HCT116 (cell line): ENCODE results near the gene PRR9. TPM values are rescaled to one million over a fixed set of nuclear protein-coding genes. Genes with fewer than 3 reads are reported as not detected.

ENCODE experiments used
- ATAC-seq: fragments of 200-7000 bp; cut with Tn5 transposase; 2 replicates; pipeline ENCODE4 v1.9.1; 2020; ENCODE audit warnings: mild to moderate bottlenecking, moderate library complexity
- Bru-seq: library from RNA; stranded (reverse); fragments of 400-500 nt; gene quantifications from one replicate; lab custom pipeline; 2021; lab: Mats Ljungman, UMichigan
- BruChase-seq, 2 experiments: library from RNA; stranded (reverse); fragments of 400-500 nt; gene quantifications; one replicate each; lab custom pipeline; 2021; lab: Mats Ljungman, UMichigan
- BruUV-seq: library from RNA; stranded (reverse); fragments of 400-500 nt; replicated peaks from 2 replicates; lab custom pipeline; 2021; lab: Mats Ljungman, UMichigan
- CTCF ChIA-PET: fragments of 300-600 bp; sonication (Branson Sonifier 250); formaldehyde crosslinking; loops from one replicate; lab custom pipeline; 2021; ENCODE audit warnings: antibody characterized with exemption; lab: Charles Lee
- POLR2A ChIA-PET: fragments of 300-600, 350-600 bp; sonication (Branson Sonifier 250); formaldehyde crosslinking; loops from one replicate; lab custom pipeline; 2021; ENCODE audit warnings: antibody characterized with exemption; lab: Charles Lee
- RAD21 ChIA-PET, 2 experiments: fragments of 300-600 bp; sonication (Branson Sonifier 250); formaldehyde crosslinking; loops; one replicate each; lab custom pipeline; 2023; ENCODE audit warnings: low total read pairs in 2 of 2; ENCODE audit not compliant: uncharacterized antibody in 2 of 2, unreplicated experiment in 2 of 2, low non-redundant PET in 1 of 2; lab: Charles Lee
- DNase-seq: peaks from one replicate; pipeline ENCODE4 v3.0.0-alpha.2; 2010; ENCODE audit warnings: low read depth, low spot score
- H2AFZ ChIP-seq: fragments of 200-600 bp; shearing (Covaris generic), sonication (generic); 2 replicates; pipeline ENCODE4 v1.6.1; 2017; ENCODE audit warnings: low read depth, mixed run types, mixed read lengths, antibody characterized with exemption, low read length; ENCODE audit not compliant: poor library complexity, severe bottlenecking
- H3K27ac ChIP-seq: 2 replicates; pipeline ENCODE4 v1.5.1; 2012; ENCODE audit warnings: low read depth, low read length
- H3K27me3 ChIP-seq: fragments of 200-600 bp; sonication (generic); 2 replicates; pipeline ENCODE4 v1.6.1; 2016; ENCODE audit warnings: mixed run types, low read length, mixed read lengths; ENCODE audit not compliant: insufficient read depth
- H3K36me3 ChIP-seq, 2 experiments: fragments of 200-500 bp in 1 of 2; fragments of 200-600 bp in 1 of 2; sonication (Bioruptor generic) in 1 of 2; sonication (generic) in 1 of 2; 2 replicates each; pipeline versions ENCODE4 v1.5.1 to v1.6.1; 2014 to 2016; ENCODE audit warnings: low read length in 2 of 2, inconsistent platforms in 1 of 2, mixed read lengths in 1 of 2, mixed run types in 1 of 2; ENCODE audit not compliant: insufficient read depth in 2 of 2, control insufficient read depth in 1 of 2
- H3K4me1 ChIP-seq, 2 experiments: fragments of 200-600 bp in 1 of 2; sonication (generic) in 1 of 2; 2 replicates each; pipeline versions ENCODE4 v1.5.1 to v1.6.1; 2012 to 2017; ENCODE audit warnings: low read length in 2 of 2, inconsistent platforms in 1 of 2, mild to moderate bottlenecking in 1 of 2, mixed read lengths in 1 of 2, mixed run types in 1 of 2, moderate library complexity in 1 of 2; ENCODE audit not compliant: insufficient read depth in 2 of 2, control insufficient read depth in 1 of 2
- H3K4me2 ChIP-seq: fragments of 200-600 bp; sonication (generic); 2 replicates; pipeline ENCODE4 v1.6.1; 2017; ENCODE audit warnings: mixed run types, low read length, mixed read lengths
- H3K4me3 ChIP-seq, 2 experiments: fragments of 200-600 bp in 1 of 2; sonication (generic) in 1 of 2; replicated peaks in 1 of 2; 2 replicates each; pipeline ENCODE4 v1.5.1; 2011 to 2016; ENCODE audit warnings: low read length in 2 of 2, control low read depth in 1 of 2, low read depth in 1 of 2, mild to moderate bottlenecking in 1 of 2, mixed read lengths in 1 of 2, mixed run types in 1 of 2
- H3K79me2 ChIP-seq: fragments of 200-600 bp; sonication (generic); 2 replicates; pipeline ENCODE4 v1.6.1; 2017; ENCODE audit warnings: mild to moderate bottlenecking, mixed run types, low read length, moderate library complexity, mixed read lengths; ENCODE audit not compliant: insufficient read depth
- H3K9ac ChIP-seq: fragments of 200-600 bp; sonication (generic); 2 replicates; pipeline ENCODE4 v1.6.1; 2016; ENCODE audit warnings: low read length, mixed read lengths
- H3K9me2 ChIP-seq: fragments of 200-600 bp; sonication (generic), shearing (Covaris generic); 2 replicates; pipeline ENCODE4 v1.6.1; 2017; ENCODE audit warnings: mixed run types, mild to moderate bottlenecking, moderate library complexity; ENCODE audit not compliant: insufficient read depth
- H3K9me3 ChIP-seq, 2 experiments: fragments of 200-500 bp in 1 of 2; fragments of 200-600 bp in 1 of 2; sonication (Bioruptor generic) in 1 of 2; sonication (generic) in 1 of 2; 2 replicates each; pipeline ENCODE4 v1.6.1; 2014 to 2017; ENCODE audit warnings: low read length in 2 of 2, mixed read lengths in 2 of 2, inconsistent platforms in 1 of 2, low read depth in 1 of 2, mild to moderate bottlenecking in 1 of 2, mixed run types in 1 of 2, moderate library complexity in 1 of 2; ENCODE audit not compliant: control insufficient read depth in 1 of 2, insufficient read depth in 1 of 2
- H4K20me1 ChIP-seq: fragments of 200-600 bp; sonication (generic), shearing (Covaris generic); 2 replicates; pipeline ENCODE4 v1.6.1; 2017; ENCODE audit warnings: mixed run types, mild to moderate bottlenecking, moderate library complexity; ENCODE audit not compliant: insufficient read depth
- EGR1 ChIP-seq: IDR thresholded peaks from 2 replicates; pipeline ENCODE4 v1.6.1; 2012; ENCODE audit warnings: low read depth
- EZH2phosphoT487 ChIP-seq: fragments of 200-600 bp; IDR thresholded peaks from 2 replicates; pipeline ENCODE4 v1.6.1; 2018; ENCODE audit warnings: antibody characterized with exemption, borderline replicate concordance
- FOSL1 ChIP-seq: IDR thresholded peaks from 2 replicates; pipeline ENCODE4 v1.6.1; 2012; ENCODE audit warnings: low read depth
- JUND ChIP-seq: IDR thresholded peaks from 2 replicates; pipeline ENCODE4 v1.6.1; 2012
- SP1 ChIP-seq: IDR thresholded peaks from 2 replicates; pipeline ENCODE4 v1.6.1; 2012; ENCODE audit warnings: low read depth
- TCF7L2 ChIP-seq: IDR thresholded peaks from 2 replicates; pipeline ENCODE4 v1.7.0; 2011; ENCODE audit warnings: borderline replicate concordance, inconsistent platforms; ENCODE audit not compliant: insufficient read depth, insufficient read length; ENCODE audit errors: extremely low read depth
- YY1 ChIP-seq: IDR thresholded peaks from 2 replicates; pipeline ENCODE4 v1.6.1; 2011; ENCODE audit warnings: low read length, low read depth, moderate library complexity, mild to moderate bottlenecking; ENCODE audit not compliant: insufficient replicate concordance; ENCODE audit errors: extremely low read depth
- ZNF274 ChIP-seq: fragments of 200-500 bp; sonication (Bioruptor generic); IDR thresholded peaks from 2 replicates; pipeline ENCODE4 v1.6.1; 2014; ENCODE audit warnings: mild to moderate bottlenecking, low read depth, low read length, inconsistent platforms
- intact Hi-C: fragments of 100-400 bp; cut with micrococcal nuclease; formaldehyde crosslinking; loops from 2 replicates; pipeline ENCODE4 v1.10.0; 2022
- long read RNA-seq: library from polyadenylated mRNA; unstranded; transcript quantifications from one replicate; pipeline ENCODE4 v2.0.0, GENCODE V29; 2021; ENCODE audit not compliant: unreplicated experiment
- polyA plus RNA-seq: library from polyadenylated mRNA; unstranded; fragments of >200 nt; gene quantifications from 2 replicates; pipeline ENCODE4 v1.2.1, GENCODE V29; 2012; ENCODE audit warnings: missing spikeins
- total RNA-seq: library from RNA; stranded (reverse); gene quantifications from one replicate; pipeline ENCODE4 v1.2.1, GENCODE V29; 2021; ENCODE audit not compliant: unreplicated experiment
- TF ChIP-seq, protein P1 (sequence below): IDR thresholded peaks from 2 replicates; pipeline ENCODE4 v1.6.1; 2011; ENCODE audit warnings: mild to moderate bottlenecking, low read length, moderate library complexity; ENCODE audit not compliant: insufficient replicate concordance; ENCODE audit errors: extremely low read depth
- TF ChIP-seq, protein P2 (sequence below): IDR thresholded peaks from 2 replicates; pipeline ENCODE4 v1.6.1; 2012
- TF ChIP-seq, protein P3 (sequence below), 3 experiments: fragments of 200-600 bp in 1 of 3; sonication (generic) in 1 of 3; IDR thresholded peaks in 2 of 3; conservative IDR thresholded peaks in 1 of 3; 2 replicates each; pipeline ENCODE4 v1.5.1; 2012 to 2017; ENCODE audit warnings: low read depth in 2 of 3, low read length in 2 of 3, antibody characterized with exemption in 1 of 3, borderline replicate concordance in 1 of 3, control low read depth in 1 of 3, mild to moderate bottlenecking in 1 of 3, mixed read lengths in 1 of 3, mixed run types in 1 of 3, moderate library complexity in 1 of 3; ENCODE audit not compliant: insufficient read depth in 1 of 3

PRR9 gene, protein sequence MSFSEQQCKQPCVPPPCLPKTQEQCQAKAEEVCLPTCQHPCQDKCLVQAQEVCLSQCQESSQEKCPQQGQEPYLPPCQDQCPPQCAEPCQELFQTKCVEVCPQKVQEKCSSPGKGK
- total RNA-seq, result not detected
- not detected in 2 replicates for polyA plus RNA-seq
- Bru-seq, nascent RNA, result not detected
- BruChase-seq, experiment 1, labeled RNA remaining after a 6-hour chase, result not detected
- not detected for BruChase-seq, experiment 2, labeled RNA remaining after a 2-hour chase
- long read RNA-seq, result 0 reads

DNA sequence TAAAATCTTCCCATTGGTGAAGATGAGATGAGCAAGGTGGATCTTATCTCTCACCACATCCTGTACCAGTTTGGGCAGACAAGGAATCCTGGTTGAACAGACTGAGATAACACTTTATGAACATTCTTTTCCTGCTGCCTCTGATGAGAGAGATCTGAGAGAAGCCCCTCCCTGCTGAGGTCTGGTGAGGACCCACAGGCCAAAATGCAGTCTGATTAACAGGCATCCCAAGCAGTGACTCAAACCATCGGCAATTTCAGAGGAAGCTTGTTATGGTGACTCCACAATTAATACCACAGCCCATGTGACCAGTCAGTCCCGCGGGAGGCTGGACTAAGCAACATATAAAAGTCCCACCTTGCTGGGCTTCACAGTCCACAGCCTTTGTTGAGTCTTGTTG lies at the start of gene PRR9:
PRR9 (plus strand) TSS at position 373 of the 400 bp plus-strand sequence. CDS start 561 bp downstream, outside the sequence.
- Histone ChIP-seq H3K4me2 (no peak within 1 kb of the TSS), H2AFZ (no peak within 1 kb of the TSS), H3K9me2 (no peaks in the 10 kb centered on the region), H3K4me3 (no peak within 1 kb of the TSS), H3K9me3 (no peaks in the 10 kb centered on the region), H3K9ac (no peak within 1 kb of the TSS), H3K27ac (no peak within 1 kb of the TSS), H3K79me2 (no peaks in the 10 kb centered on the region), H4K20me1 (no peaks in the 10 kb centered on the region), H3K27me3 (peaks cover 42% of the 10 kb centered on the region), H3K36me3 (no peaks in the 10 kb centered on the region), H3K4me1 (no peaks in the 10 kb centered on the region)
- intact Hi-C loops, result no loop called here
- TF ChIP-seq, protein P1, sequence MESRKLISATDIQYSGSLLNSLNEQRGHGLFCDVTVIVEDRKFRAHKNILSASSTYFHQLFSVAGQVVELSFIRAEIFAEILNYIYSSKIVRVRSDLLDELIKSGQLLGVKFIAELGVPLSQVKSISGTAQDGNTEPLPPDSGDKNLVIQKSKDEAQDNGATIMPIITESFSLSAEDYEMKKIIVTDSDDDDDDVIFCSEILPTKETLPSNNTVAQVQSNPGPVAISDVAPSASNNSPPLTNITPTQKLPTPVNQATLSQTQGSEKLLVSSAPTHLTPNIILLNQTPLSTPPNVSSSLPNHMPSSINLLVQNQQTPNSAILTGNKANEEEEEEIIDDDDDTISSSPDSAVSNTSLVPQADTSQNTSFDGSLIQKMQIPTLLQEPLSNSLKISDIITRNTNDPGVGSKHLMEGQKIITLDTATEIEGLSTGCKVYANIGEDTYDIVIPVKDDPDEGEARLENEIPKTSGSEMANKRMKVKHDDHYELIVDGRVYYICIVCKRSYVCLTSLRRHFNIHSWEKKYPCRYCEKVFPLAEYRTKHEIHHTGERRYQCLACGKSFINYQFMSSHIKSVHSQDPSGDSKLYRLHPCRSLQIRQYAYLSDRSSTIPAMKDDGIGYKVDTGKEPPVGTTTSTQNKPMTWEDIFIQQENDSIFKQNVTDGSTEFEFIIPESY, result no peak
- TF ChIP-seq TCF7L2, result no peak
- no peak for TF ChIP-seq EZH2phosphoT487
- no peak for TF ChIP-seq ZNF274
- TF ChIP-seq, protein P2, sequence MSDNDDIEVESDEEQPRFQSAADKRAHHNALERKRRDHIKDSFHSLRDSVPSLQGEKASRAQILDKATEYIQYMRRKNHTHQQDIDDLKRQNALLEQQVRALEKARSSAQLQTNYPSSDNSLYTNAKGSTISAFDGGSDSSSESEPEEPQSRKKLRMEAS, result no peak
- no peak for TF ChIP-seq JUND
- TF ChIP-seq YY1, result no peak
- no peak for TF ChIP-seq SP1
- TF ChIP-seq, protein P3, sequence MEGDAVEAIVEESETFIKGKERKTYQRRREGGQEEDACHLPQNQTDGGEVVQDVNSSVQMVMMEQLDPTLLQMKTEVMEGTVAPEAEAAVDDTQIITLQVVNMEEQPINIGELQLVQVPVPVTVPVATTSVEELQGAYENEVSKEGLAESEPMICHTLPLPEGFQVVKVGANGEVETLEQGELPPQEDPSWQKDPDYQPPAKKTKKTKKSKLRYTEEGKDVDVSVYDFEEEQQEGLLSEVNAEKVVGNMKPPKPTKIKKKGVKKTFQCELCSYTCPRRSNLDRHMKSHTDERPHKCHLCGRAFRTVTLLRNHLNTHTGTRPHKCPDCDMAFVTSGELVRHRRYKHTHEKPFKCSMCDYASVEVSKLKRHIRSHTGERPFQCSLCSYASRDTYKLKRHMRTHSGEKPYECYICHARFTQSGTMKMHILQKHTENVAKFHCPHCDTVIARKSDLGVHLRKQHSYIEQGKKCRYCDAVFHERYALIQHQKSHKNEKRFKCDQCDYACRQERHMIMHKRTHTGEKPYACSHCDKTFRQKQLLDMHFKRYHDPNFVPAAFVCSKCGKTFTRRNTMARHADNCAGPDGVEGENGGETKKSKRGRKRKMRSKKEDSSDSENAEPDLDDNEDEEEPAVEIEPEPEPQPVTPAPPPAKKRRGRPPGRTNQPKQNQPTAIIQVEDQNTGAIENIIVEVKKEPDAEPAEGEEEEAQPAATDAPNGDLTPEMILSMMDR (IDR thresholded peaks at IDR 0.05 in 2 of 3, conservative IDR thresholded peaks at IDR 0.05 in 1 of 3; ENCODE audit: borderline replicate concordance in 1 of 3, insufficient read depth in 1 of 3, low read depth in 2 of 3, low read length in 2 of 3), result no peak
- TF ChIP-seq FOSL1, result no peak
- no peak for TF ChIP-seq EGR1
- RAD21 ChIA-PET, result no interaction called here
- no TSS peak for BruUV-seq
- CTCF ChIA-PET, result no interaction called here
- POLR2A ChIA-PET, result no interaction called here
- ATAC-seq (no peak), DNase-seq (no peak)
